ENCODE results near the gene STAT1. TPM values are rescaled to one million over a fixed set of nuclear protein-coding genes. Genes with fewer than 3 reads are reported as not detected.
"Not testable (repeated sequence)": the region's sequence is repeated elsewhere in the genome, so short reads cannot be mapped to it uniquely, and the experiment has no call there.

Gene STAT1
- total RNA-seq, 1 donor from 2014 or later, result 86.9 TPM

DNA sequence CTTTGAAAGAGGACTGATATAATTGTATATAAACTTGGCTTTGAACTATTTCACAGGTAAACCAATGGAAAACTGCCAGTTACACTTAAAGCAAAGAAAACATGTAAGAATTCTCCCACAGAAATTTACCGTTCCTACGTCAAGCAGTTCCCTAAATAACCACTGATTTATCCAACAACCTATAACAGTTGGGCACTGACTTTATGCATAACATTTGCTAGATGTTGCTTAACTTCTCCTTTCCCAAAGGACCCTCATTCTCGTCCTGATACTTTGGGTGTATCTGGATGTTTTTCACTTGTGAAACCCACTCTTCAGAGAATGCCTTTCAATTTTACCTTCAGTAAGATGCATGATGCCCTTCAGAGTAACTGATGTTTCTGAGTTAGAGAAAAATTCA is 43.8 kb downstream of the STAT1 start:
- TF ChIP-seq CTCF (conservative IDR thresholded peaks at IDR 0.05; ENCODE audit: low read depth, low read length), result no peak
- no peak for DNase-seq (ENCODE audit: low read depth)
- no peak overlapping the region for H3K4me3 ChIP-seq (ENCODE audit: low read depth, low read length)

DNA sequence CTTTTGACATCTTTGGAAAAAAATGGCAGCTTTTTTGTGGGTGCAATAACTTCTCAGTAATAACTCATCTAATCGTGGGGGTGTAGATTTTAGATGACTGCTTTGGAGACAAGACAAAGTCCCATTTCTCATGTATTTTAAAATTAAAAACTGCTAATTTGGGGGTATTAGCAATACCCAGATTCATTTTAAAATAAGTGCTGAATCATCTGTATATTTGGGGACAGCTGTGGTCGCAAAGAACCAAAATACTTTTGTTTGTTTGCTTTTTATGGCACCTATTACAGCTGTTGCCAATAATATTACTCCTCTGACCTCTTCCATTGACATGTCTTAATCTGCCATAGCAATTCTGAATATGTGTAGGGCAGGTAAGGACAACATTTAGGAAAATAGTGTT is 45.4 kb downstream of the STAT1 start:
- no peak overlapping the region for H3K4me3 ChIP-seq (ENCODE audit: low read depth, low read length)
- DNase-seq (ENCODE audit: low read depth), result no peak
- no peak for TF ChIP-seq CTCF (conservative IDR thresholded peaks at IDR 0.05; ENCODE audit: low read depth, low read length)

- TF ChIP-seq CTCF (conservative IDR thresholded peaks at IDR 0.05; ENCODE audit: low read depth, low read length), result no peak
- DNase-seq (ENCODE audit: low read depth), result no peak
- H3K4me3 ChIP-seq (ENCODE audit: low read depth, low read length), result no peak overlapping the region
Observed at GRCh38 chr2:190965580-190966222, 48.3 kb downstream of the STAT1 start.

GRCh38 chr2:190964170-190964795 is 49.7 kb downstream of the STAT1 start:
- no peak overlapping the region for H3K4me3 ChIP-seq (ENCODE audit: low read depth, low read length)
- TF ChIP-seq CTCF (conservative IDR thresholded peaks at IDR 0.05; ENCODE audit: low read depth, low read length), result no peak
- DNase-seq (ENCODE audit: low read depth), result no peak

DNA sequence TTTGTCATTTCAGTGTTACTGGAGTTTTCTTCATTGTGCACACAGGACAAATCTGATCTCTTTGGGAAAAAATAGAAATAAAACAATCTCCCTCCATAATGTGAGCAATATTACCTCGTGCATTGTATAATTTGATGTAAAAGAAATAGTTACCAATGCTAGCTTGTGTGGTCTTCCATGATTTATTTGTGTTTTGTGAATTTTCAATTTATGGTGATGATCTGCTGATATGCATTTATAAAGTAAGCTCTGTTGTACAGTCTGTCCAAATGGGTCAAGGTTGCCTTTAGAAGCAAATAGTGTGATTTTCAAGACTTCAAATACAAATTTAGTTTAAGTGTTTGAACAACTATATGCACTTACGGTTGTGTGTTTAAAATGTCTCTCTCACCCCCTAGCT is 50.9 kb downstream of the STAT1 start:
- TF ChIP-seq CTCF (conservative IDR thresholded peaks at IDR 0.05; ENCODE audit: low read depth, low read length), result no peak
- no peak for DNase-seq (ENCODE audit: low read depth)
- H3K4me3 ChIP-seq (ENCODE audit: low read depth, low read length), result no peak overlapping the region

DNA sequence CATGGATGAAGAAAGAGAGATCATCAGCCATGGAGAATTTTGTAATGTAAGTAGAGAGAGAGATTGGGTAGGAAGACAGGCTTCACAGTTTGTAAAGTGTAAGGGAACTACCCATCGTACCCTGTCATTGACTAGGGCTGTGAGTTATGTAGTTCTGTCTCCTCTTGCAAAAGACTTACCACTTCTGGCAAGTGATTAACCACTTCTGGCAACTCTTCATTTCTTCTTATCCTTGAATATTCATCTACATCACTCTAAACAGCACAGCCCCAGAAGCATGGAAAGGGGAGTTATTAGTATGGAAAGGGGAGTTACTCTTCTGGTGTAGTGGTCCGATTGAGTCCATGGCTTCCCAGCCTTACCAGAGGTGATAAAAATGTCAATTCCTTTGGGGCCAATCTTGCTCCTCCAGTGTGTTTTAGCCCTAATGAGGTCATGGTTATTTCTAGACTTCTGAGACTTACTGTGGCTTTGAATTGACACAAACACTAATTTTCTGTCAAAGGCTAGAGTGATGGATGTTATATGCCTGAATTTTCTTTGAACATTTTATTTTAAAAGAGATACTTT is 52.0 kb downstream of the STAT1 start:
- no peak for DNase-seq (ENCODE audit: low read depth)
- TF ChIP-seq CTCF (conservative IDR thresholded peaks at IDR 0.05; ENCODE audit: low read depth, low read length), result no peak
- no peak overlapping the region for H3K4me3 ChIP-seq (ENCODE audit: low read depth, low read length)

GRCh38 chr2:190961117-190961516 is 52.9 kb downstream of the STAT1 start:
- H3K4me3 ChIP-seq (ENCODE audit: low read depth, low read length); DNase-seq (ENCODE audit: low read depth): not testable (repeated sequence)

Data from epithelial cell of proximal tubule (primary cell).